T-helper 1 cell treated with Interleukin-12 subunit alpha and Interleukin-12 subunit beta and Interleukin-4 antibody, amounts not matched to agents 30 μg/mL and 1 μg/mL, for 36 hours (primary cell): Measurements from ENCODE around the gene TOMM7.
A peak's percentile ranks its signal among the peaks of the same experiment; 100 is the strongest.

Experiments
- H3K27ac Mint-ChIP-seq: one replicate; pipeline ENCODE4 v1.8.0; 2021; ENCODE audit warnings: mild to moderate bottlenecking, mixed read lengths
- H3K27me3 Mint-ChIP-seq: one replicate; pipeline ENCODE4 v1.8.0; 2021; ENCODE audit warnings: low read depth, mixed read lengths
- H3K36me3 Mint-ChIP-seq: one replicate; pipeline ENCODE4 v1.8.0; 2021; ENCODE audit warnings: low read depth, mixed read lengths
- H3K4me1 Mint-ChIP-seq: one replicate; pipeline ENCODE4 v1.8.0; 2021; ENCODE audit warnings: low read depth, mixed read lengths
- H3K4me3 Mint-ChIP-seq: one replicate; pipeline ENCODE4 v1.8.0; 2021; ENCODE audit warnings: mild to moderate bottlenecking, moderate library complexity, mixed read lengths
- H3K9me3 Mint-ChIP-seq: one replicate; pipeline ENCODE4 v1.8.0; 2021; ENCODE audit warnings: mixed read lengths

The TOMM7 gene

DNA sequence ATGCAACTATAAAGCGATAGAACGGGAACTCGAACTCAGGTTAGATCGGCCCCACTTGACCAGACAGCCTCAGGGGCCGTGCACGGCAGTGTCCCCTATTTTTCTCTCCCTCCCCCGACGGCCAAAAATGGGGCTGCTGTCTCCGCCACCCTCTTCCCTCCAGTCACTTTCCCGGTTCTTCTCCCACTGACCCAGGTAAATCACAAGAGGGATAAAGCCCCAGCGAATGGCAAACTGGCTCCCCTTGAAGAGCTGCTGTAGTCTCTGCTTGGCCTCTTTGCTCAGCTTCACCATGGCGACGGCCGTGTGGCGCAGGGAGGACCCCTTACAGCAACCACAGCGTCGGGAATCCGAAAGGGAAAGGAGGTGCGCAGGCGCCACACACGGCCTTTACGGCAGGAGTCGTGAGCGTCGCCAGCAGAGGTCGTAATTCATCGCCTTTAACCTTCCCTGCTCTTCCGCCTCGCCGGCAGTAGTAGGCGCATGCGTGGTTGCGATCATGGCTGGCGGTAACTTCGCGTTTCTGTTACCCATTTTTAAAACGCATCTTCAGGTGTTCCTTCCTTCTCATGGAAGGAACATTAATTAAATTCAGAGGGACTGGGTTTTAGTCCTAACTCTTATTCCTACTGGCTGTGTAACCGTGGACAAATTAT is at the start of gene TOMM7:
TOMM7 (minus strand) TSS at position 364 of the 656 bp plus-strand sequence; CDS start at position 294, 70 bp downstream.
- Mint-ChIP-seq H3K4me3 (peak within 1 kb of the TSS; percentile 99), H3K4me1 (peaks cover 22% of the 10 kb centered on the region), H3K27me3 (peaks cover 15% of the 10 kb centered on the region), H3K9me3 (no peaks in the 10 kb centered on the region), H3K27ac (peak within 1 kb of the TSS; percentile 93), H3K36me3 (peaks cover 4% of the 10 kb centered on the region)

DNA sequence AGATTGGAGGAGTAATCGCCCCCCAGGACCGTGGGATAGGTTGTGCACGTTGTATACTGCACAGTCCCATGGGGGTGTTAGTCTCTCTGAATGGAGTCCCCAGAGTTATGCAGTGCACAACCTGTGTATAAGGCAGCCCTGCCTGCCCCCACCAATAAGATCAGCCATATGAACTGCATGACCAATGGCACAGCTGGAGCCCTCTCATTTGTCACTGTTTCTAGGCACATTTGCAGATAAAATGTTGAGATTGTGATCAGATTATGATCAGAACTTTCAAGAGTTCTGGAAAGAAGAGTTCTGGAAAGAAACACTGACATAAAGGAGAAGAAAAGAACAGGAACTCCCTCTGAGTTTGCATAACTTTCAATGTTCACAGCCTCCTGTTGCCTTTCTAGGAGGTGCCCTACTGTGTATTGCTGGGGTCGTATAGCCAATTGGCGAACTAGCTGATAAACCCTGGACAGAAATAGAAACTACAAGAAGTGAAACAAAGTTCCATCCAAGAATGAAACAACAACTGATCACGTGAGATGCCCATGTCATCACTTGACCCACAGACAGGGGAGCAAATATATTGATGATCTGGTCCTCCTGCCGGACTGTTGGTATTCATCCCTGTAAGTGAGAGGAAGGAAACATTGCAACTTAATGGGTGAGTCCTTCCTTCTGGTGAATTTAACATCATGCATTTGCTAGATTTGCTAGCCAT is 49.6 kb upstream of the TOMM7 start:
- H3K27me3 Mint-ChIP-seq = no peaks in the 10 kb centered on the region
- peaks cover 5% of the 10 kb centered on the region for H3K4me1 Mint-ChIP-seq
- no peak overlapping the region for H3K27ac Mint-ChIP-seq
- peaks cover 7% of the 10 kb centered on the region for H3K36me3 Mint-ChIP-seq
- no peaks in the 10 kb centered on the region for H3K9me3 Mint-ChIP-seq
- H3K4me3 Mint-ChIP-seq = no peak overlapping the region

DNA sequence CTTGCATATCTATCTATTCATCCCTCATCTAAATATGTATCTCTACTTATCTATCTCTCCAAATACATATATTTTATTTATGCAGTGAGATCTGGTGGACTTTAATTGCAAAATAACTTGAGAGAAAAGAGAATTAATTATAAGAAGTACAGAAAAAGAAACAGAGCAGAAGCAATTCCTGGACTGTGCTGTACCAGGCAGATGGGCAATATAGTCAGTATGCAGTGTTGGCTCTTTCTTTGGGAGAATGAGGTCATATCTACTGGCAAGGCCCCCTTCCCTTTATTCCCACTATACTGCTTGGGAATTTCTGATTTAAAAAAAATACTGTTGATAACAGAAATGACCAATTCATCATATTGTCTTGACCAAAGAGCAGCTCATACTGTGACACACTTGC is 49.0 kb upstream of the TOMM7 start:
- Mint-ChIP-seq H3K9me3 (no peaks in the 10 kb centered on the region), H3K36me3 (peaks cover 7% of the 10 kb centered on the region), H3K4me3 (no peak overlapping the region), H3K27ac (no peak overlapping the region), H3K27me3 (no peaks in the 10 kb centered on the region), H3K4me1 (peaks cover 5% of the 10 kb centered on the region)

DNA sequence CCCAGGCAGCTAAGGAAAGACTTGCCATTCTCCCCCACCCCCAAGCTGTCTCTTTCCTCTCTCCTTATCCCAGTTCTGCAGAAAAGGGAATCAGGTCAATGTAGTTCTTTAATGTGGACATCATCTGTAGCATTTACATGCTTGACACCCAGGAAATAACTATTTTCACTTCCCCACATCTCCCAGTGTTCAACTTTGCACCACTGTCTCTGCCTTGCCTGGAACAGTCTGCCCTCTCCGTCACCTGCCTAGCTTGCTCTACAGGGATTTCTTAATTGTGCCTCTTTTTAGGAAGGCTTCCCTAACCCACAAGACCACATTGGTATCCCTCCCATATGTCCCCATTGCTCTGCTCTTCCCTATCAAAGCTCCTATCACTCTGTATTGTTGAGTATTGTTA is 45.9 kb upstream of the TOMM7 start:
- Mint-ChIP-seq H3K4me3 (no peak overlapping the region), H3K36me3 (peaks cover 10% of the 10 kb centered on the region), H3K27ac (no peak overlapping the region), H3K4me1 (peaks cover 5% of the 10 kb centered on the region), H3K27me3 (no peaks in the 10 kb centered on the region), H3K9me3 (no peaks in the 10 kb centered on the region)

DNA sequence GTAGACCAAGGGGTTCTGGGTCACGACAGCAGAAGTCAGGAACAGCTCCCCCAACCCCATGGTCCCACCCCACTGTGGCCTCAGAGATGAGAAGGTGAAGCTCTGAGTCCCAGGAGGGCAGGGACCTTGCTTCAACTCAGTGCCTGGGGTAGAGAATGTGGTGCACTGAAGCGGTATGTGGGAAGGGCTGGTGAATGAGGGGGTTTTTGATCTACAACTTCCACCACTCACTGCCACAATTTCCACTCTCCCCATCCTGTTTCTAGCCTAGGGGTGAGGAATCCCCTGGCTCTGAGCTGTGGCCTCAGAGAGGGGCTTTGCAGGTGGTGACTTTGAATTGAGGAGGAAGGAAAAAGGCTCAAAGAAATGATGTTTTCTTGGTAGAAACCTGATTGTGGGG is 44.9 kb upstream of the TOMM7 start:
- Mint-ChIP-seq H3K27me3 (no peaks in the 10 kb centered on the region), H3K4me1 (peaks cover 5% of the 10 kb centered on the region), H3K4me3 (no peak overlapping the region), H3K9me3 (no peaks in the 10 kb centered on the region), H3K36me3 (peaks cover 10% of the 10 kb centered on the region), H3K27ac (no peak overlapping the region)

DNA sequence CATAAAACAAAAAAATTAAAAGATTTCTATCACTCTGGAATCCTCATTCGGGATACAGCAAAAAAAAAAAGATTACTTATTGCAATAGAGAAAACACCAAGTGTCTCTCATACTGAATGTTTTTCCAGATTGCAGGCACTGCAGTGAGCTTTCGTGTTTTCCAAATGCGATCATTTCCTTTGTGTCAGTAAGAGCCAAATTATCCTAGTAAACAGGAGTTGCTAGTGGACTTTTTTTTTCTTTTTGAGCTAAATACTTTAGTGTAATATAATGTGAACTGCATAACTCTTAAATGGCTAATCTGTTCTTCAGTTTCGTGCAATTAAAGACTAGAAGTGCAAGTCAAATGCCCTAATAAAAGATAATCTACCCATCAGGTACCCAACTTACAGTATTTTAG is 44.4 kb upstream of the TOMM7 start:
- Mint-ChIP-seq H3K4me3 (no peak overlapping the region), H3K4me1 (peaks cover 5% of the 10 kb centered on the region), H3K27ac (no peak overlapping the region), H3K9me3 (no peaks in the 10 kb centered on the region), H3K27me3 (no peaks in the 10 kb centered on the region), H3K36me3 (peaks cover 10% of the 10 kb centered on the region)

DNA sequence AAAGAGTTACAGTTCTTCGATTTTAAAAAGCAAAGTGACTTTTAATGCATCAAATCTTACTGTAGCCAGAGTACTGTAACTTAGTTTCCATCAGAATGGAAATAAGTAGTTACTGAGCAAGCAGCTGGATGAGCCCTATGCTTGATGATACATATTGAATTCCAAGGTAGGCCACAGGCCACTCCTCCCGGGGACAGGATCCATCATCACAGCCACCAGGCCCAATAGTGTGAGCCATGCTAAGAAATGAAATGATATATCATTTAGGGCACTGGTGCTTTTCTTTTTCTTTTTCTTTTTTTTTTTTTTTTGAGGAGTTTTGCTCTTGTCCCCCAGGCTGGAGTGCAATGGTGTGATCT is 42.9 kb upstream of the TOMM7 start:
- Mint-ChIP-seq H3K36me3 (peaks cover 14% of the 10 kb centered on the region), H3K27me3 (no peaks in the 10 kb centered on the region), H3K27ac (no peak overlapping the region), H3K4me3 (no peak overlapping the region), H3K4me1 (peaks cover 5% of the 10 kb centered on the region), H3K9me3 (no peaks in the 10 kb centered on the region)

DNA sequence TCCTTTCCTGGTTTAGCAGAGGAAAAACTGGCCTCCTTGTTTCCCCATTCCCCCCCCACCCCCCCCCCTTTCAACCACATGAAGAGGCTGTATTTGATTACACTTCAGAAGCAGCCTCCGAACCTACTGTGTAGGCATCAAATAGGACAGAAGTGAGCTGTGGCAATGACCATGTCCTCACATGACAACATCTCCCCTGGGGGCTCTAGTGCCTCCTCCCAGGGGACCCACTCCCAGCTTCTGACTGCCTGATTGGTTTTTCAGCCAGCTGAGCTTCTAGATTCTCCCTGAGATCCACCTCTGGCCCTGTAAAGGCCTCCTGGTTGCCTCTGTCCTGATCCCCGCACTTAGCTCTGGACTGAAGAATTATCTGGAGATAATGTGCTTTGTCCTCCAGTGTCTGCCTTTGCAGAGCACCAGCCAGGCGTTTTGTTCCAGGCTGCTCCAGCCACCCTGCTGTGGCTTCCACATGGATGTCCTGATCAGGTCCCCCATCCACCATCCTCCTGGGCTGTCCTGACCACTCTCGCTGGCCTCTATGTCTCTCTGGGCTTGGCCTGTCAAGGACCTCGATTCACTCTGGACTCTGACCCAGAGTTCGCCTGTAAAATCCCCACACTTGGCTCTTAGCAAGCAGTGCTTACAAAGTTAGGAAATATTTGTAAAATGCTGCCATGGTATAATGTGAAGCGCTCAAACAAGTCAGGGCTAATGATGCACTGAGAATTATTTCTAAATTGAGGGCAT is 42.4 kb upstream of the TOMM7 start:
- Mint-ChIP-seq H3K36me3 (peaks cover 13% of the 10 kb centered on the region), H3K4me3 (no peak overlapping the region), H3K9me3 (no peaks in the 10 kb centered on the region), H3K27ac (no peak overlapping the region), H3K4me1 (peaks cover 2% of the 10 kb centered on the region), H3K27me3 (no peaks in the 10 kb centered on the region)

DNA sequence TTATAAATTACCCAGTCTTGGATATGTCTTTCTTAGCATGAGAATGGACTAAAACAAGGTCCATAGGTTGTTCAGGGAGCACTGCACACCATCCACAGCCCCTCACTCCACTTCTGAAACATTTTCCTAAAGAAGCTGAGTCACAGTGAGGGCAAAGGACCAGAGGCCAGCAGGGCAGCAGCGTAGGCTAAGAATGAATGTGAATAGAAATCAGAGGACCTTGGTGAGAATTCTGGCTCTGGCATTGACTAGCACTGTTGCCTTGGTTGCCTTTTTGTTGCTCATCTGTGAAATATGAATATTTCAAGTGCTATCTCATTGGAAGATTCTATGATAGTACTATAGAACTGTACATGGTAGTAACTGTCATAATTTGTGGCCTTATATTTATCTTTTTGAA is 41.7 kb upstream of the TOMM7 start:
- Mint-ChIP-seq H3K27me3 (no peaks in the 10 kb centered on the region), H3K4me3 (no peak overlapping the region), H3K27ac (no peak overlapping the region), H3K36me3 (peaks cover 15% of the 10 kb centered on the region), H3K4me1 (peaks cover 3% of the 10 kb centered on the region), H3K9me3 (no peaks in the 10 kb centered on the region)

DNA sequence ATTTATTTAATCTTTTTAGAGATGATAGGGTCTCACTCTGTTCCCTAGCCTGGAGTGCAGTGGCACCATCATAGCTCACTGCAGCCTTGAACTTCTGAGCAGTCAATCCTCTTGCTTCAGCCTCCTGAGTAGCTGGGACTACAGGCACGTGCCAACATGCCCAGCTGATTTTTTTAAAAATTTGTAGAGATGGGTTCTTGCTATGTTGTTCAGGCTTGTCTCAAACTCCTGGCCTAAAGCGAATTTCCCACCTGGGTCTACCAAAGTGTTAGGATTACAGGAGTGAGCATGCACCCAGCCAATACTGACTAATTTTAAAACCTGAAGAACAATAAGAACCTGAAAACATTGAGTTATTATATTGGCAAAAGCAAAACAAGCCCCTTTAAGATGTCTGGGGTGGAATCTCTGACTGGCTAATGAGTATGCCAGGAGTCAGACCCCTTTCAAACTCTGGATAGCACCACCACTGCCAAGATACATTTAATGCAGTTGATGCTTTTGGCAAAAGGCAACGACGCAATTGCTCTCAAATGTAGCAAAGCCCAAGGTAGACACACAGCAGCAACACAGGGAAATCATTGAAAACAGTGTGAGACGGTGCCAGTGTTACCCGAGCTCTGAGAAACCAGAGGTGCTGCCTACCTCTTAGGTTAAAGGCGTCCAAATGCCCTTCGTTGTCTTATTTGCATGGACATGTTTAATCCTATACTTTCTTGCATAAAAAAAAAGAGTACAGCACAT is 40.7 kb upstream of the TOMM7 start:
- H3K36me3 Mint-ChIP-seq = peaks cover 23% of the 10 kb centered on the region
- no peak overlapping the region for H3K27ac Mint-ChIP-seq
- H3K4me3 Mint-ChIP-seq = no peak overlapping the region
- H3K9me3 Mint-ChIP-seq = no peaks in the 10 kb centered on the region
- no peaks in the 10 kb centered on the region for H3K27me3 Mint-ChIP-seq
- H3K4me1 Mint-ChIP-seq = peaks cover 12% of the 10 kb centered on the region

DNA sequence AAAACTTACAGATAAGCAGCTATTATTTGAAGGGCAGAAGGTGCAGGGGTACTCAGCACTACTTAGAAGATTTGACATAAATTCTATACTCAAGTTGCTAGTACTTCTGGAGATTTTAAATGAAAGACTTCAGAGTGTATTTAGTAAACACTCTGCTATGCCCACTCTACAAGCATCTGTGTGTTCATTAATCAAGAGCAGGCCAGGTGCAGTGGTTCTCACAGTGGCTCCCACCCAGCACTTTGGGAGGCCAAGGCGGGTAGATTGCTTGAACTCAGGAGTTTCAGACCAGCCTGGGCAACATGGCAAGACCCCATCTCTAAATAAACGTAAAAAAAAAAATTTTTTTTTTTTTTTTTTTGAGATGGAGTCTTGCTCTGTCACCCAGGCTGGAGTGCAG is 38.9 kb upstream of the TOMM7 start:
- no peaks in the 10 kb centered on the region for H3K9me3 Mint-ChIP-seq
- H3K27me3 Mint-ChIP-seq = no peaks in the 10 kb centered on the region
- no peak overlapping the region for H3K27ac Mint-ChIP-seq
- H3K4me1 Mint-ChIP-seq = peaks cover 15% of the 10 kb centered on the region
- no peak overlapping the region for H3K4me3 Mint-ChIP-seq
- H3K36me3 Mint-ChIP-seq = peaks cover 28% of the 10 kb centered on the region

DNA sequence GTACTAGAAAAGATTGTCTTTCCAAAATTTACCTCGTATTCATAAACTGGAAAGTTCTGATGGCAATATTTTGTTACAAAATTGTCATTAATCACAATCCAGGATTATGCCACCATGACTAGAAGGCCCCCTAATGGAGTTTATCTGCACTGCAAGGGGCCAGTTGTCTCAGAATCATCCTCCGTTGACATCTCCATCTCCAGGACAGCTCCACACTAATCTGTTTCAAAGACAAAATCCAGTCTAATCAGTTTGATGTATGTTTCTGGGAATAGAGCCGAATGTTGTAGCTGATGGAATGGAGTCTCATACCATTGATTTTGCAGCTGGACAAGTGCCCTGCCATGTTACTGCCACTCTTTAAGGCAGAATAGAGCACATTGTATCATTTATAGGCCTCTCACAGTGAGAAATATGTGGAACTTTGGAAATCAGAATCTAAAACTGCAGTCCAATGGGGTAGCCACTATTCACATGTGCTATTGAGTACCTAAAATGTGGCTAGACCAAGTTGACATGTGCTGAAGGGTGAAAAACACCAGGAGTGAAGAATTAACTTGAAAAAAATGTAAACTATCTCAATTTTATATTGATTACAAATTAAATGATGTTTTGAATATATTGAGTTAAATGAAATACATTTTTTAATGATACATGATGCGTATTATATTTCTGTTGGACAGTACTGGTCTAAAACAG is 38.3 kb upstream of the TOMM7 start:
- peaks cover 22% of the 10 kb centered on the region for H3K4me1 Mint-ChIP-seq
- no peak overlapping the region for H3K4me3 Mint-ChIP-seq
- H3K9me3 Mint-ChIP-seq = no peaks in the 10 kb centered on the region
- H3K27ac Mint-ChIP-seq = no peak overlapping the region
- H3K27me3 Mint-ChIP-seq = no peaks in the 10 kb centered on the region
- H3K36me3 Mint-ChIP-seq = peaks cover 34% of the 10 kb centered on the region

DNA sequence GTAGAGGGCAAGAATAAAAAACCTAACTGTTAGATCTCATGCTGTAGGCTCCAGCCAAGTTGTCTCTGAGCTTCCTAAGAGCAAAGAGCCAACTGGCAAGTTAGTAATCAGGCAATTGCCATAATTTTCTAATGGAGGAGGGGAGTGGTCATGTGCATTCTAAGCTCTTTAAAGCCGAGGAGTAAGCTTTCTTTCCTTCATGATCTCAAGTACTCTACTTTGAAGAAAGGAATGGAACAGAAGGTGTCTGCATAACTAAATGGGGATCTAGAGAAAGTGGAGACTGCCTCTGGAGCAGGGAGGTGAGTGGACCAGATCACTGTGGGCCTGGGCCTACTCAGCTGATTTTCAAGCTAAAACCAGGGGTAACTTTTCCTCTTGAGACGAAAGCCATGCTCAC is 37.7 kb upstream of the TOMM7 start:
- Mint-ChIP-seq H3K27me3 (no peaks in the 10 kb centered on the region), H3K4me3 (no peak overlapping the region), H3K9me3 (no peaks in the 10 kb centered on the region), H3K27ac (no peak overlapping the region), H3K36me3 (peaks cover 36% of the 10 kb centered on the region), H3K4me1 (peaks cover 24% of the 10 kb centered on the region)

DNA sequence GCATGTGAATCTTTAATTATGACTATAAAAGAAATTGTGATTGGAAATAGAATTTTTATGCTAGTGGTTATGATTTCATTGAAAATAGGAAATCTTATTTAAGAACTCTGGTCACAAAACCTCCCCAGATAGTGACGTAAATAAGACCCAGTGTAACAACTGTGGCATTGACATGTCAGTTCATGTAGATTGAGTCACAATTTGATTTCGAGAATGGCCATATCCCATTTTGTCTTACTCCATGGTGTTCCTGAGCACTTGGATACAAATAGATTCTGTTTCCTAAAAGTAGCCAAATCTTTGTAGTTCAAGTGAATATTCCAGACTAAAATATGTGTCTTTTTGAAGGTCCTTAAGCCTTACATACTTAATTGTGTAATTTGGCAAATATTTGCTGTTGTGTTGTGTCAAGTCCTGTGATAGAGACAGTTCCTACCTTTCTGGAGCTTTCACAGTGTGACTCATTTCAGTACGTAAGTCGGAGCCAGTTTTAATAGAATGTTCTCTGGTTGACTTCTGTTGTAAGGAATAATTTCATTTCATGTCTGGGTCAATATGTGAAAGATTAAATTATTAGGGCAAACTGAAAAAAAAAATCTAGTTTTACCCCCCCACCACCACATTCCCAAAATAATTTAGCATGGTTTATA is 37.1 kb upstream of the TOMM7 start:
- Mint-ChIP-seq H3K27ac (no peak overlapping the region), H3K36me3 (peaks cover 33% of the 10 kb centered on the region), H3K9me3 (no peaks in the 10 kb centered on the region), H3K4me3 (no peak overlapping the region), H3K4me1 (peaks cover 24% of the 10 kb centered on the region), H3K27me3 (no peaks in the 10 kb centered on the region)
